Loucy (cell line): Measurements from ENCODE around the gene APCS.

ENCODE experiments used
- H2AFZ ChIP-seq: fragments of 200-600 bp; sonication (generic); 2 replicates; pipeline ENCODE4 v1.6.0; 2016; ENCODE audit warnings: antibody characterized with exemption, mild to moderate bottlenecking, low read length, moderate library complexity
- H3F3A ChIP-seq: fragments of 200-600 bp; 2 replicates; pipeline ENCODE4 v1.6.0; 2016; ENCODE audit warnings: antibody characterized with exemption, low read depth, mild to moderate bottlenecking
- H3K27me3 ChIP-seq: fragments of 200-600 bp; sonication (generic); 2 replicates; pipeline ENCODE4 v1.6.1; 2014; ENCODE audit warnings: low read length, mild to moderate bottlenecking; ENCODE audit not compliant: insufficient read depth, poor library complexity, severe bottlenecking
- H3K36me3 ChIP-seq: fragments of 200-600 bp; sonication (generic); 2 replicates; pipeline ENCODE4 v1.6.1; 2016; ENCODE audit warnings: low read length; ENCODE audit not compliant: insufficient read depth
- H3K4me1 ChIP-seq: fragments of 200-600 bp; sonication (generic); 2 replicates; pipeline ENCODE4 v1.5.1; 2014; ENCODE audit warnings: low read length, mild to moderate bottlenecking; ENCODE audit not compliant: insufficient read depth, poor library complexity, severe bottlenecking
- H3K4me2 ChIP-seq: fragments of 200-600 bp; sonication (generic); 2 replicates; pipeline ENCODE4 v1.6.0; 2014; ENCODE audit warnings: antibody characterized with exemption, low read length, low read depth, mild to moderate bottlenecking; ENCODE audit not compliant: poor library complexity, severe bottlenecking
- H3K4me3 ChIP-seq: fragments of 200-600 bp; sonication (generic); 2 replicates; pipeline ENCODE4 v1.5.1; 2014; ENCODE audit warnings: low read length, mild to moderate bottlenecking, mixed read lengths; ENCODE audit not compliant: poor library complexity, severe bottlenecking
- H3K79me2 ChIP-seq: fragments of 200-600 bp; sonication (generic); 2 replicates; pipeline ENCODE4 v1.6.1; 2014; ENCODE audit warnings: low read length; ENCODE audit not compliant: insufficient read depth
- H3K9ac ChIP-seq: fragments of 200-600 bp; sonication (generic); 2 replicates; pipeline ENCODE4 v1.6.0; 2014; ENCODE audit warnings: mild to moderate bottlenecking, low read depth, low read length, moderate library complexity; ENCODE audit not compliant: poor library complexity, severe bottlenecking
- H3K9me2 ChIP-seq: fragments of 200-600 bp; sonication (generic); replicated peaks from 2 replicates; pipeline ENCODE4 v1.6.1; 2016; ENCODE audit warnings: low read depth, low read length, mixed read lengths
- H3K9me3 ChIP-seq: fragments of 200-600 bp; sonication (generic); 2 replicates; pipeline ENCODE4 v1.6.1; 2014; ENCODE audit warnings: mild to moderate bottlenecking, antibody characterized with exemption, low read length, low read depth; ENCODE audit not compliant: insufficient read depth
- H4K20me1 ChIP-seq: fragments of 200-600 bp; sonication (generic); 2 replicates; pipeline ENCODE4 v1.6.0; 2014; ENCODE audit warnings: antibody characterized with exemption, low read length, mild to moderate bottlenecking; ENCODE audit not compliant: insufficient read depth, poor library complexity, severe bottlenecking
- EZH2phosphoT487 ChIP-seq: fragments of 200-600 bp; IDR thresholded peaks from 2 replicates; pipeline ENCODE4 v1.6.1; 2018; ENCODE audit warnings: antibody characterized with exemption, mild to moderate bottlenecking, moderate library complexity, borderline replicate concordance
- TF ChIP-seq, protein P1 (sequence below): fragments of 200-600 bp; sonication (generic); conservative IDR thresholded peaks from 2 replicates; pipeline ENCODE4 v1.5.1; 2014; ENCODE audit warnings: mild to moderate bottlenecking, antibody characterized with exemption, low read length

Gene APCS

DNA sequence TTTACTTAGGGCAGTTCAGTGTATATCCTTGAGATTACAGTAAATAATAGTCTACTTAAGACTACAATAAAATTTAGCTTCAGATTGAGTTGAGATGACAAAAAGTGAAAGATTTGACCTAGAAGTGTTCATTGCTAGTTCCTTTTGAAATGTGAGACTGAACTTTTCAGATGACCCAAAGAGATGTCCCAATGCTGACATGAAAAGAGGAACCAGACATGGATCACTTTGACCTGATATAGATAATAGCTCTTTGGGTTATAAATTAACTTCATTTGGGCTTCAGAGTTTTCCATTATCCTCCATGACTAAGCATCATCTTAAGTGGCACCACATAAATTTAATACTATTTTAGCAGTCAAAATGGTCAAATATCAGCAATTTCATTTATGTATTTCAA lies 26.1 kb upstream of the APCS start:
- Histone ChIP-seq H3K27me3 (no peaks in the 10 kb centered on the region), H3K4me1 (no peaks in the 10 kb centered on the region)

DNA sequence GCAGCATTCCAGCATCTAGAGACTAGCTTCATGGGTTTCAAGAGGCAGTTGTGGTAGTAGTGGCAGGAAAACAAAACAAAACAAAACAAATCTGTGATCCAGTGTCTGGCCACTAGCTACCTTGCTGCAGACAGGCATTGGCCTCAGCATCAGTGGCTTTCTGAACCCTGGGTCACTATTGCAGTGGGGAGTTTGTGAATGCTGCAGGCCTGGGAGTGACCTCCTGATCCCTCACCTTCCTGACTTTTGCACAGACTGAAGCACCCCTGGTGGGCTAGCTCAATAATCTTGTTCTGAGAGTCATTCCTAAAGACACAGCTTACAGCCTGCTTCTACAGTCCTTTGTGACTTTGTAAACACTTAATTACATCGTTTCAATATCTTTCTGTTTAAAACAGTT lies 24.9 kb upstream of the APCS start:
- Histone ChIP-seq H3K79me2 (no peaks in the 10 kb centered on the region), H3K9ac (no peak overlapping the region), H4K20me1 (no peaks in the 10 kb centered on the region), H3K4me1 (no peaks in the 10 kb centered on the region), H3K36me3 (no peaks in the 10 kb centered on the region), H3K4me2 (no peak overlapping the region), H3K9me2 (no peaks in the 10 kb centered on the region), H3K4me3 (no peak overlapping the region), H3K27me3 (no peaks in the 10 kb centered on the region), H3F3A (no peaks in the 10 kb centered on the region), H3K9me3 (no peaks in the 10 kb centered on the region), H2AFZ (peak overlapping the region; percentile 30; the same call in 1 of the 2 replicates)
- no peak for TF ChIP-seq EZH2phosphoT487
- TF ChIP-seq, protein P1, sequence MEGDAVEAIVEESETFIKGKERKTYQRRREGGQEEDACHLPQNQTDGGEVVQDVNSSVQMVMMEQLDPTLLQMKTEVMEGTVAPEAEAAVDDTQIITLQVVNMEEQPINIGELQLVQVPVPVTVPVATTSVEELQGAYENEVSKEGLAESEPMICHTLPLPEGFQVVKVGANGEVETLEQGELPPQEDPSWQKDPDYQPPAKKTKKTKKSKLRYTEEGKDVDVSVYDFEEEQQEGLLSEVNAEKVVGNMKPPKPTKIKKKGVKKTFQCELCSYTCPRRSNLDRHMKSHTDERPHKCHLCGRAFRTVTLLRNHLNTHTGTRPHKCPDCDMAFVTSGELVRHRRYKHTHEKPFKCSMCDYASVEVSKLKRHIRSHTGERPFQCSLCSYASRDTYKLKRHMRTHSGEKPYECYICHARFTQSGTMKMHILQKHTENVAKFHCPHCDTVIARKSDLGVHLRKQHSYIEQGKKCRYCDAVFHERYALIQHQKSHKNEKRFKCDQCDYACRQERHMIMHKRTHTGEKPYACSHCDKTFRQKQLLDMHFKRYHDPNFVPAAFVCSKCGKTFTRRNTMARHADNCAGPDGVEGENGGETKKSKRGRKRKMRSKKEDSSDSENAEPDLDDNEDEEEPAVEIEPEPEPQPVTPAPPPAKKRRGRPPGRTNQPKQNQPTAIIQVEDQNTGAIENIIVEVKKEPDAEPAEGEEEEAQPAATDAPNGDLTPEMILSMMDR = no peak

More for the DNA sequence above, 26.1 kb upstream of the APCS start:
- Histone ChIP-seq H3K36me3 (no peaks in the 10 kb centered on the region), H4K20me1 (no peaks in the 10 kb centered on the region), H3K9me3 (no peaks in the 10 kb centered on the region), H3K4me3 (no peak overlapping the region), H3K9ac (no peak overlapping the region), H3K79me2 (no peaks in the 10 kb centered on the region), H3F3A (no peaks in the 10 kb centered on the region), H2AFZ (no peak overlapping the region), H3K4me2 (no peak overlapping the region), H3K9me2 (no peaks in the 10 kb centered on the region)
- TF ChIP-seq EZH2phosphoT487 = no peak
- TF ChIP-seq, protein P1 = no peak

DNA sequence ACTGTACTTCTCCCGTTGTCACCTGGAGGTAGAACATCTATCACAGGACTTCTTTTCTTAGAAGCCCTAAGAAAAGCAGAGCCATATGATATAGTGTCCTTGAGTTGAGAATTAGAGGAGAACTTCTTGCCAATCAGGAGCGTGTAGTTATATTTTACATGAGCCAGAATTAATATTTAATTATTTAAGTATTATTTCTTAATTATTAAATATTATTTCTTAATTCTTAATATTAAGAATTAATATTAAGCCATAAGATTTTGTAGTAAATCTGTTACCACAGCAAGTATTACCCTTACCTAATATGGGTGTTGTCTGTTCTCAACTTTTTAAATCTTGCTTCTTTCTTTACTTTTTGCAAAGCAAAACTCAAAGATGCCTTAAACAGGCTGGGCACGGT lies 10.2 kb upstream of the APCS start:
- Histone ChIP-seq H4K20me1 (no peaks in the 10 kb centered on the region), H2AFZ (no peak overlapping the region), H3K9me2 (no peaks in the 10 kb centered on the region), H3K4me3 (no peak overlapping the region), H3K9ac (no peak overlapping the region), H3K9me3 (no peaks in the 10 kb centered on the region), H3K79me2 (no peaks in the 10 kb centered on the region), H3K4me2 (no peak overlapping the region), H3K27me3 (no peaks in the 10 kb centered on the region), H3F3A (no peaks in the 10 kb centered on the region), H3K36me3 (no peaks in the 10 kb centered on the region), H3K4me1 (peaks cover 3% of the 10 kb centered on the region)
- TF ChIP-seq EZH2phosphoT487 = no peak
- TF ChIP-seq, protein P1 = no peak
